Transverse colon (tissue), 4 donors: ENCODE measurements around the gene TMSB4X.

ENCODE experiments used
- CTCF ChIP-seq, 5 experiments: fragments of 200-600 bp in 3 of 5; fragments of 450-650 bp in 2 of 5; sonication (generic) in 3 of 5; IDR thresholded peaks; 1 replicate in 2 of 5; 2 replicates in 3 of 5; pipeline ENCODE4 v1.5.1; 2016 to 2017; ENCODE audit warnings: antibody characterized with exemption in 5 of 5, inconsistent platforms in 3 of 5, mild to moderate bottlenecking in 2 of 5, moderate library complexity in 1 of 5
- POLR2AphosphoS5 ChIP-seq, 3 donors: sonication (generic); formaldehyde crosslinking; IDR thresholded peaks; one replicate each; pipeline ENCODE4 v1.6.1; 2016; ENCODE audit warnings: antibody characterized with exemption in 3 of 3

GRCh38 chrX:12951595-12951975, 23.3 kb upstream of the TMSB4X start:
- TF ChIP-seq CTCF (IDR thresholded peaks at IDR 0.05) = no peak
- no peak for TF ChIP-seq POLR2AphosphoS5 (IDR thresholded peaks at IDR 0.05)
